SK-MEL-5 (cell line): Measurements from ENCODE around the gene RAP1GAP. TPM values are rescaled to one million over a fixed set of nuclear protein-coding genes. Genes with fewer than 3 reads are reported as not detected.
A peak's percentile ranks its signal among the peaks of the same experiment; 100 is the strongest.
"Not testable (repeated sequence)": the region's sequence is repeated elsewhere in the genome, so short reads cannot be mapped to it uniquely, and the experiment has no call there.

Experiments
- DNase-seq: peaks from one replicate; pipeline ENCODE4 v3.0.0-alpha.2; 2016; ENCODE audit warnings: low read depth, low spot score
- in situ Hi-C: cut with HindIII; loops from 2 replicates; pipeline ENCODE4 v1.10.0; 2016; ENCODE audit warnings: low sequenced_read_pairs, high pct_unique_total_duplicates, low pct_unique_long_range_greater_than_20kb
- total RNA-seq: library from RNA; depleted of rRNA; stranded (reverse); fragments of >200 nt; shearing (Covaris generic); gene quantifications from 2 replicates; pipeline ENCODE4 v1.2.3, GENCODE V29; 2014

RAP1GAP gene
- total RNA-seq, 1 experiment from 2014 or later, result 0.95 TPM

DNA sequence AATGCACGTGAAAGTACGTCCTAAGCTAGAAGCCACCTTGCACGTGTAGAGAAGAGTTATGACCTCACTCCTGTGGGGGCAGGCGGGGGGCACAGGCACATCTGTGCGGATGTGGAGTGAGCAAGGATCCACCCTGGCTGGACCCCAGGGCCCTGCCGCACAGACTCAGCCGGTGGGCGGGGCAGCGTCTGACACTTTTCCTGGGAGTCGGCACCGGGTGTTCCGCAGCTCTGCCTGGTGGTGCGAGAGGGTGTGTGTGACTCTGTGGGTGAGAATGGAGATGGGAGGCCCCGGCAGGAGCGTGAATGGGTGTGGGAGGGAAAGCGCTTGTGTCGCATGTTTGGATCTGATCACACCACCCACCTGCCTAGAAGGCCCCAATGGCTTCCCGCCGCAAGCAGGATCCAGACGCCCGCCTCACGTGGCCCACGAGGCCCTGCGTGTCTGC lies 29.5 kb downstream of the RAP1GAP start:
- no peak for DNase-seq
- in situ Hi-C loops, result no loop called here

GRCh38 chr1:21638531-21639341 lies 30.4 kb downstream of the RAP1GAP start:
- DNase-seq, result peak; percentile 14
- in situ Hi-C loops, result no loop called here

DNA sequence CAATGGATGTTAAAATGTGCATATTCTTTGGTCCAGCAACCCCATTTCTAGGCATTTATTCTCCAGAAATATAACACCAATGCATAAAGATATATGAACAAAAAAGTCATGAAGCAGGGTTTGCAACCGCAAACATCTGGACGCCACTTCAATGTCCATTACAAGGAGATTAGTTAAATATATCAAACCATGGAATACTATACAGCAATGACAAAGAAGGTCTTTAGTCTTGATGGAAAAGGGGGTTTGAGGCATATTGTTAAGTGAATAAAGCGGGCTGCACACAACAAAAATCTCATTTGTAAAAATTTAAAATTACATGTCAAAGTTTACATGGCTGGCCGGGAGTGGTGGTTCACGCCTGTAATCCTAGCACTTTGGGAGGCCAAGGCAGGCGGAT lies 31.6 kb downstream of the RAP1GAP start:
- in situ Hi-C loops, result no loop called here
- DNase-seq, result no peak

- in situ Hi-C loops, result no loop called here
- DNase-seq, result no peak
Measured at GRCh38 chr1:21636029-21636428, 33.1 kb downstream of the RAP1GAP start.

GRCh38 chr1:21634806-21635535 lies 34.2 kb downstream of the RAP1GAP start:
- in situ Hi-C loops, result no loop called here
- no peak for DNase-seq

DNA sequence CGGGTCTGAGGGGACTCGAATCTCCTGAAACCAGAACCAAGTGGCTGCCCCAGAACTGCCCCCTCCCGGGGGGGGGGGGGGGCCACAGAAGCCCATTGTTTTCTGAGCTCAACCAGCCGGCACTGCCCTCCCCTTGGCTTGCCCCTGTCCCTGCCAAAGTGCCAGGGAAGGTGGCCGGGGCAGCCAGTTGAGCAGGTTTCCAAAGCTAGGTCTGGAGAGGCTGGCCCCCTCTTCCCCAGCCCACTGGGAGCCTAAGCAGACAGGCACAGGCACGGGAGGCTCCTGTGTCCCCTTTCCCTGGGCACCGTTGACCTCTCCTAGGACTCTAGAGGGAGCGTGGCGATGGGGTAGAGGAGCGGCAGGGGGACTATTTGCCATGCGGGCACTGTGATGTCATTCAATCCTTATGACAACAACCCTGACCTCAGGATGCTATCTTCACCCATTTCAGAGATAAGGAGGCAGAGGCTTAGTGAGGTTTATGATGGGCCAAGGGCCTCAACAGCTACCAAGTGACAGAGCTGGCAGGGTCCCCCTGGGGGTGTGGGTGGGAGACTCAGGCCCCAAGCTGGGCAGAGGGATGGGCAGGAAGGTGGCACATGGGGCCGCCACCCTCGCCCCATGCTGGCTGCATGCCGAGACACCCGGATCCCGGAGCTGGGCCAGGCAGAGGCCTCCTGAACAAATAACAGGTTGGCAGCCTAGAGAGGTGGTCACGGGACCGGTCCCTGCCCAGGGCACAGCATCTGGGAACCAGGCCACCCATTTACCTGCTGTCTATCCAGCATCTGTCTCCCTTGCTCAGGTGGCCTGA lies 35.0 kb downstream of the RAP1GAP start:
- DNase-seq, result no peak
- in situ Hi-C loops, result no loop called here

DNA sequence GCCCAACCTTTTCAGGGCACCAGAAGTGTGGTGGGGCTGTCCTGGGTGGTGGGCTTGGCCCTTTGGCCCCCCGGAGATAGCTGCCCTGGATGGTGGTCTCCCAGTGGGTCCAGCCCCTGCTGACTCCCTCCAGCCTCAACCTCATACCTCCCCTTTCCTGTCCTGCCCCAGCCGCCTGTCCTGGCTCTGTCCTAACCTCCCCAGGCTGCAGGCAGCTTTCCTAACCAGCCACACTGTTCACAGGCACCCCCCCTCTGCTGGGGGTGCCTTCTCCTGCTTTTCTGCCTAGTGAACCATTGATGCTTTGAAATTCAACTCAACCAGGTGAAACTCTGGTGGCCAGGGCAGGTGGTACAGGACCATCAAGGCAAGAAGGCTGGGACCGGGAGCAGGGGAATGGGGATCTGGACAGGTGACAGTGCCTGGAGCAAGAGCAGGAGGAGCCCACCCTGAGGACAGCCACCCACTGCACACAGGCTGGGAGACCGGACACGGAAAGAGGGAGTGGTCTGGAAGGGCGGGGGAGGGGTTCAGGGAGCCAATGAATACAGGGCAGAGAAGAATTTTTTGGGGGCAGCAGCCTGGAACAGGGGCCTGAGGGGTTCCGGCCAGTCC lies 35.9 kb downstream of the RAP1GAP start:
- in situ Hi-C loops, result no loop called here
- DNase-seq, result no peak

GRCh38 chr1:21631944-21632887 lies 36.9 kb downstream of the RAP1GAP start:
- DNase-seq, result no peak
- in situ Hi-C loops, result no loop called here

- DNase-seq, in situ Hi-C loops: not testable (repeated sequence)
Measured at GRCh38 chr1:21631590-21631943, 37.6 kb downstream of the RAP1GAP start.

GRCh38 chr1:21630571-21631343 lies 38.4 kb downstream of the RAP1GAP start:
- in situ Hi-C loops, result no loop called here
- no peak for DNase-seq

GRCh38 chr1:21629971-21630370 lies 39.2 kb downstream of the RAP1GAP start:
- in situ Hi-C loops, result no loop called here
- DNase-seq, result no peak

- in situ Hi-C loops, result no loop called here
- DNase-seq, result no peak
Measured at GRCh38 chr1:21628798-21629393, 40.3 kb downstream of the RAP1GAP start.

- in situ Hi-C loops, result no loop called here
- DNase-seq, result no peak
Measured at GRCh38 chr1:21626921-21627339, 42.2 kb downstream of the RAP1GAP start.

- no peak for DNase-seq
- in situ Hi-C loops, result no loop called here
Measured at GRCh38 chr1:21625390-21626190, 43.6 kb downstream of the RAP1GAP start.
